Heart left ventricle (tissue), 16 donors: ENCODE measurements around the gene GJA4. TPM values are rescaled to one million over a fixed set of nuclear protein-coding genes. Genes with fewer than 3 reads are reported as not detected.

ENCODE experiments used
- ATAC-seq, 4 donors: fragments of 200-7000 bp; cut with Tn5 transposase; one replicate each; pipeline ENCODE4 v1.9.1; 2020 to 2022; ENCODE audit warnings: moderate library complexity in 4 of 4, mild to moderate bottlenecking in 3 of 4, moderate number of reproducible peaks in 1 of 4
- DNase-seq, 5 donors: peaks; one replicate each; pipeline ENCODE4 v3.0.0-alpha.2; 2020
- H3K27ac ChIP-seq, 12 donors: fragments of 200-600 bp; sonication (generic) in 4 of 12; one replicate each; pipeline versions ENCODE4 v1.5.0 to v1.8.0; 2016 to 2022; ENCODE audit warnings: mild to moderate bottlenecking in 2 of 12
- H3K27me3 ChIP-seq, 9 donors: fragments of 200-600 bp; sonication (generic) in 2 of 9; one replicate each; pipeline versions ENCODE4 v1.5.1 to v1.8.0; 2016 to 2022; ENCODE audit warnings: mild to moderate bottlenecking in 3 of 9
- H3K36me3 ChIP-seq, 9 donors: fragments of 200-600 bp; sonication (generic) in 2 of 9; one replicate each; pipeline versions ENCODE4 v1.5.0 to v1.8.0; 2018 to 2022; ENCODE audit warnings: mild to moderate bottlenecking in 2 of 9
- H3K4me1 ChIP-seq, 12 donors: fragments of 200-600 bp; sonication (generic) in 4 of 12; one replicate each; pipeline versions ENCODE4 v1.5.0 to v1.8.0; 2016 to 2022; ENCODE audit warnings: mild to moderate bottlenecking in 3 of 12
- H3K4me3 ChIP-seq, 12 donors: fragments of 200-600 bp; sonication (generic) in 4 of 12; one replicate each; pipeline versions ENCODE4 v1.5.0 to v1.8.0; 2017 to 2022; ENCODE audit warnings: mild to moderate bottlenecking in 9 of 12, moderate library complexity in 4 of 12
- H3K9me3 ChIP-seq, 12 donors: fragments of 200-600 bp; sonication (generic) in 4 of 12; one replicate each; pipeline versions ENCODE4 v1.5.0 to v1.8.0; 2016 to 2022; ENCODE audit warnings: mild to moderate bottlenecking in 1 of 12
- CTCF ChIP-seq, 12 donors: fragments of 200-600 bp; sonication (generic) in 4 of 12; IDR thresholded peaks; one replicate each; pipeline versions ENCODE4 v1.5.0 to v1.8.0; 2018 to 2022; ENCODE audit warnings: antibody characterized with exemption in 12 of 12, mild to moderate bottlenecking in 5 of 12
- POLR2A ChIP-seq, 2 donors: fragments of 450-650 bp; IDR thresholded peaks; one replicate each; pipeline ENCODE4 v1.6.1; 2017; ENCODE audit warnings: antibody characterized with exemption in 2 of 2, mild to moderate bottlenecking in 2 of 2, moderate library complexity in 2 of 2
- WGBS, 4 donors: extraction: QIAGEN DNeasy Blood & Tissue Kit in 2 of 4; methylation state at CpG; one replicate each; pipeline versions ENCODE4 v1.1.5 to v1.1.7; 2013 to 2018; 5-methylcytosine and 5-hydroxymethylcytosine counted together
- intact Hi-C, 10 donors: fragments of 100-400 bp; cut with DNase I; formaldehyde crosslinking; loops; one replicate each; pipeline versions ENCODE4 v1.11.1 to v1.14.2; 2022
- polyA plus RNA-seq, 2 donors: library from polyadenylated mRNA; stranded (reverse); fragments of 200-250 nt; gene quantifications; one replicate each; pipeline ENCODE4 v1.2.3, GENCODE V29; 2013
- total RNA-seq, 9 donors: library from RNA; depleted of rRNA in 2 of 9; stranded (reverse); fragments of >200 nt in 2 of 9; fragmentation: NEBNext Ultra II Directional in 3 of 9; extraction: Animal tissue kit (Norgen Biotek cat#: 25700) in 3 of 9; gene quantifications; one replicate each; pipeline versions ENCODE4 v1.1.0 to v1.2.4, GENCODE V29; 2016 to 2023
- donor health status: ischemic (EF 13 %, LVEDD 7.1; RV severe dilation, severe dysfunction).
- donor health status: healthy with polysubstance abuse.
- donor health status: DM: no; HTN: yes; CAD: no.
- donor health status: DM: no; HTN: no; CAD: no.
- donor health status: ischemic (EF 25% LVEDD 6.9; RV normal size, moderate dysfunction).
- donor health status: ischemic (EF 25% LVEDD 5.7; RV mildly dilated, moderate dysfunction).
- donor health status: healthy.
- donor health status: DM: yes; HTN: yes; CAD: no.
- donor health status: ischemic (EF 35%, LVEDD 5.7; RV mildly dilated, moderate dysfunction).
- donor health status: nonischemic (EF 11% LVEDD 7.7; RV severe dilation, severe dysfunction).
- donor health status: DM: yes; HTN: yes; CAD: no.
- donor health status: PGD.
- donor health status: ischemic (EF 29% LVEDD 5.4; RV normal size, mild dysfunction).
- donor health status: nonischemic (EF 23%, LVEDD 6.1; RV moderate dilation, normal function).

The GJA4 gene
- total and polyA plus RNA-seq, 11 donors = 14.2 to 78.0 (median 23.0) TPM

- no peaks in the 10 kb centered on the region for H3K4me1 ChIP-seq
- H3K36me3 ChIP-seq = no peaks in the 10 kb centered on the region
- no peak overlapping the region for H3K27ac ChIP-seq
- no peak for DNase-seq
- 82 to 89% (median 83%) methylated on average over 5 of the region's 5 CpGs for WGBS, 4 donors
- H3K4me3 ChIP-seq = no peak overlapping the region
- no peaks in the 10 kb centered on the region for H3K9me3 ChIP-seq
- no peak for TF ChIP-seq POLR2A (IDR thresholded peaks at IDR 0.05)
- TF ChIP-seq CTCF (IDR thresholded peaks at IDR 0.05) = no peak
- H3K27me3 ChIP-seq = peaks cover 0 to 27% (median 5%) of the 10 kb centered on the region in 9 donors
- intact Hi-C loops = no loop called here
- no peak for ATAC-seq
Observed at GRCh38 chr1:34750610-34751009, 42.2 kb upstream of the GJA4 start.

- Histone ChIP-seq H3K27ac (no peak overlapping the region), H3K36me3 (no peaks in the 10 kb centered on the region), H3K27me3 (peaks cover 0 to 9% (median 0%) of the 10 kb centered on the region in 9 donors), H3K9me3 (no peaks in the 10 kb centered on the region), H3K4me1 (no peaks in the 10 kb centered on the region), H3K4me3 (no peak overlapping the region)
- intact Hi-C loops = no loop called here
- WGBS, 4 donors = 79 to 91% (median 85%) methylated on average over 3 of the region's 3 CpGs
- no peak for DNase-seq
- TF ChIP-seq CTCF (IDR thresholded peaks at IDR 0.05) = no peak
- no peak for TF ChIP-seq POLR2A (IDR thresholded peaks at IDR 0.05)
- ATAC-seq = no peak
Observed at GRCh38 chr1:34753163-34753562, 39.6 kb upstream of the GJA4 start.

- H3K36me3 ChIP-seq = no peaks in the 10 kb centered on the region
- intact Hi-C loops = no loop called here
- TF ChIP-seq CTCF (IDR thresholded peaks at IDR 0.05) = no peak
- no peak for TF ChIP-seq POLR2A (IDR thresholded peaks at IDR 0.05)
- H3K27me3 ChIP-seq = peaks cover 0 to 8% (median 0%) of the 10 kb centered on the region in 9 donors
- H3K27ac ChIP-seq = no peak within 1 kb of the TSS
- ATAC-seq (no peak), DNase-seq (no peak)
- no peak within 1 kb of the TSS for H3K4me3 ChIP-seq
- WGBS, 4 donors = 58 to 93% (median 68%) methylated on average over 8 to 13 of the region's 13 CpGs
- H3K4me1 ChIP-seq = no peaks in the 10 kb centered on the region
- no peaks in the 10 kb centered on the region for H3K9me3 ChIP-seq
Observed at GRCh38 chr1:34754964-34755637, 37.7 kb upstream of the GJA4 start, which contains the start of gene GJB5. GJB5 (plus strand) TSS chr1:34755047; CDS start chr1:34757331, 2,284 bp downstream.

DNA sequence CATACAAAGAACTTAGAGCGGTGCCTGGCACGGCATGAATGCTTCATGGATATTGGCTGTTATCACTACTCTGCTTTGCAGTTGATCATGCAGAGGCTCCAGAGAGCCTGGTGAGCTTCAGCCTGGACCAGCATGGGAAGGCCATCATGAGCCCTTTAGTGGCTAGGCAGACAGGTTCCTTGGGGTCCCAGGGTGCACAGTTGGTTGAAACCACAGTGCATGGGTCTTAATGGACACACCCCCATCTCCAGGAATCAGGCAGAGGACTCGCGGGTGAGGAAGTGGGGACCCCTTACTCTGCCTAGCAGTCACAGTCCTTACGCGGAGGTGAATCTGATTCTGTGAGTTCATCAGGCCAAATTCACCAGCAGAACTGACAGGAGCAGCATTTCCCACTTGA, 36.8 kb upstream of the GJA4 start:
- no peak for TF ChIP-seq CTCF (IDR thresholded peaks at IDR 0.05)
- no peak for TF ChIP-seq POLR2A (IDR thresholded peaks at IDR 0.05)
- 88 to 95% (median 90%) methylated on average over 6 of the region's 6 CpGs for WGBS, 4 donors
- no peaks in the 10 kb centered on the region for H3K9me3 ChIP-seq
- H3K27ac ChIP-seq = no peak overlapping the region
- no peaks in the 10 kb centered on the region for H3K36me3 ChIP-seq
- ATAC-seq (no peak), DNase-seq (no peak)
- H3K27me3 ChIP-seq = peaks cover 0 to 8% (median 0%) of the 10 kb centered on the region in 9 donors
- H3K4me3 ChIP-seq = no peak overlapping the region
- no peaks in the 10 kb centered on the region for H3K4me1 ChIP-seq
- intact Hi-C loops = no loop called here
